HG03521 (cell line): ENCODE measurements around the gene MAPRE3.

Source experiments
- ATAC-seq: cut with Tn5 transposase; IDR thresholded peaks from one replicate; pipeline ENCODE4 v1.9.1; 2021; ENCODE audit warnings: mild to moderate bottlenecking, moderate library complexity; ENCODE audit not compliant: unreplicated experiment

MAPRE3 gene

DNA sequence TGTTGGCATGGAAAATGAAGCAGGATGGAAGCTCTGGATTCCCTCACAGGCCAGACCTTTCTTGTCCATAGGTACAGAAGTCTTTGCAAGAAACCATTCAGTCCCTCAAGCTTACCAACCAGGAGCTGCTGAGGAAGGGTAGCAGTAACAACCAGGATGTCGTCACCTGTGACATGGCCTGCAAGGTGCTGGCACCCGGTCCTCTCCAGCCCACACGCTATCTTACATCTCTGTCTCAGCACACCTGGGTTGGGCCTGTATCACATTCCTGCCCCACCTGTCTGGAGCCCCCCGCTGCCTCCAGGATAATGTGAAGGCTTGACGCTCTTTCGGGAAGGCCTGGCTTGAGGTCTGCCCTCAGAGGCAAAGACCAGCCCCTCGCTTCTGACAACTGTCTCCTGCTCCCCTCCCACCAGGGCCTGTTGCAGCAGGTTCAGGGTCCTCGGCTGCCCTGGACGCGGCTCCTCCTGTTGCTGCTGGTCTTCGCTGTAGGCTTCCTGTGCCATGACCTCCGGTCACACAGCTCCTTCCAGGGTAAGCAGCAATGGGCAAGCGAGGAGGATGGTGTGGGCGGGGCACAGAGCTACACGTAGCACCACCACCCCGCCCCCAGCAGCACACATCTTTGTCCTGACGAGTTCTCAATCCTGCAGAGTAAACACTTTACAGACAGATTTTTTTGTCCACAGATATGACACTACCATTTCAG, 68.3 kb downstream of the MAPRE3 start:
- ATAC-seq, result no peak

DNA sequence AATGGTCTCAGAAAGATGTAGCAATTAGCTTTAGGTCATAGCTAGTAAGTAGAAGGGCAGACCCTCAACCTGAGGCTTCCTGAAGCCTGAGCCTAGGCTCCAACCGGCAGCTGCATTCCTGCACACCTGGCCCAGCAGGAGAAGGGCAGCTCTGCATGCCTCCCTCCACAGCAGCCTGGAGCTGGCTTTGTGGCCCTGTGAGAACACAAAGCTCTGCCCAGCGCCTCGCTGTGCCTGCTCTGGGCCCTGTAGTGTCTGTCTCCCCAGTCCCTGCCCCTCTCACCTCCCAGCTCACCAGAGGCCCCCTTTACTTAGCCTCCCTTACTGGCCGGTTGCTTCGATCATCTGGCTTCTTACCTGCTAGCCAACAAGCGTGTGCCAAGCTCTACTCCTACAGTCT, 69.0 kb downstream of the MAPRE3 start:
- ATAC-seq, result no peak

DNA sequence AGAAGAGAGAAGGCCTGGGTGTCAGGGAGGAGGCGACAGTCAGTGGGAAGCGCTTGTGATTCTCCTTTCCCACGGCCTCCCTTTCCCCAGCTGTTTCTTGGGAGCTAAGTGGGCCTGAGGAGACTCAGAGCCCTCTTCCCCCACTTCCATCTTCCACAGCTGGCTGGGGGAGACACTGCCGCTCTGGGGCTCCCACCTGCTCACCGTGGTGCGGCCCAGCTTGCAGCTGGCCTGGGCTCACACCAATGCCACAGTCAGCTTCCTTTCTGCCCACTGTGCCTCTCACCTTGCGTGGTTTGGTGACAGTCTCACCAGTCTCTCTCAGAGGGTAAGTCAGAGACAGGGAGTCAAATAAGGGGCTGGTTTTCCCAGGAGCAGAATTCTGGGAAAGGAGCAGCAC, 69.4 kb downstream of the MAPRE3 start:
- ATAC-seq, result no peak

DNA sequence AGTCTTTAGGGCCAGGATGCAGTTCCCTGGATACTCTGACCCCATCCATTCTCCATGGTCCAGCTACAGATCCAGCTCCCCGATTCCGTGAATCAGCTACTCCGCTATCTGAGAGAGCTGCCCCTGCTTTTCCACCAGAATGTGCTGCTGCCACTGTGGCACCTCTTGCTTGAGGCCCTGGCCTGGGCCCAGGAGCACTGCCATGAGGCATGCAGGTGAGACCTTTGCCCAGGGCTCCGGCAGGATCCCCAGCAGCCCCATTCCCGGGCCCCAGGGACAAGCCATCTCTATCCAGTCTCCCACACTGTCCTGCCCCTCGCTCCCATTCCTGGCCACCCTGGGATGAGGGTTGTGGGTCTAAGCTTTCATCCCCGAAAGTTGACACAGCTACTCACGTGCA, 69.8 kb downstream of the MAPRE3 start:
- no peak for ATAC-seq

DNA sequence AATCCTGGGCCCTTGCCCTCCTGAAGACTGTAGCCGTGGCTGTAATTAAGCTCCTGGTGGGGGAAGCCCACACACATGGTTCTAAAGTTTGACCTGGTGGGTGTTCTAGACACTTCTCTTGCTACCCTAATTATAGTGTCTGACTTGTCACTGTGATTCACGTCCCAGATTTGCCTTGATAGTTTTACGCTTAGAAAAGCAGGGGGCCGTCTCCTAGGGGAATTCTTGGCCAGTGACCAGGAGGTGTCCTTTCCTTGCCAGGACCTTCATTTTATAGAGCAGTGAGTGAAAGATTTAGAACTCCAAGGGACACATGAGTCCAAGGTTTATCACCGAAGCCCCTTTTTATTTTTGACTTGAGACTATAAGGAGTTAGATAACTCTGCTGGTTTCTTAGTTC, 71.3 kb downstream of the MAPRE3 start:
- no peak for ATAC-seq

DNA sequence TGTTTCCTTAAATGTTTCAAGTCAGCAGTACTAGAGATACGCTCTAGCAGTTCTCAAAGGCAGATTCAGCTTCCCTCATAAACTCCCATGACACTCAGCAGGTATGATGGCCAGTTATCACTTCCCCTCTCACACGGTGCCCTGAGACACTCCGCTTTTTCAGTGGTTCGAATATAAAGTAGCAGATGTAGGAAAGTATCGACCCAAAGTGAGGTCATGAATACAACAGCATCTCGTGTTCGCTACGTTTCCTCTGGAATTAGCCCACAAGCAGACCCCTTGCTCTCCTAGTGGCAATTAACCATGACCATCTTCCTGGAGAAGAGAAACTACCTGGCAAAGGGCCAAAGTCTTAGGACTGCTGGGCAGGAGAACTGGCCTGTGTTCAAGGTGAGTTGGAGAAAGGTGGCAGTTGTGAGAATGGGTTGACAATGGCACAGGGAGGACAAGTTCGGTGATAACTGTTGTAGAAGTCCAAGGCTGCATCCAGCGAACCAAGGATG, 71.8 kb downstream of the MAPRE3 start:
- ATAC-seq, result peak; percentile 50

DNA sequence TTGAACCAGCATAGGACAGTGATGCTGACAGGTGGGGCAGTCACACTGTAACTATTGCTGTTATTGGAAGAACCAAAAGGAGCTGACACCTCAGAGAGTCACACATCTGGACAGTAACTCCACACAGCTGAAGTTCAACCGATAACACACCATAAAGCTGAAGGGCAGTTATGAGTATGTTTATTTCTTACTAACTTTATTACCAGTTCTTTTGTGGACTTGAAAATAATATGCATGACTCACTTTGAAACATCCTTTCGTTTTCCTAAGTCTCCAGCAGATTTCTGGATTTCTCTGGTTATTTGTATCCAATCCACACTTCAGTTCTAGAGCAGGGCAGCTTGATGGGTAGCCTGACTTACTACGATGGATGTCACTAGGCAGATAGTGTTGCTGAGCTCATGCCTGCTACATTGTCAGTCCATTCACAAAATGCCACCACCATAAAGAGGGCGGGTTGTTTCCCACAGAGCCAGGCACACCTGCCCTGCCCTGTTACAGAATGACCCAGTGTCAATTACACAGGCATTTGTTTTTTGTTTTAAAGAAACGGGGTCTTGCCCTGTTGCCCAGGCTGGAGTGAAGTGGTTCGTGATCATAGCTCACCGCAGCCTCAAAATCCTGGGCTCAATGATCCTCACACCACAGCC, 72.7 kb downstream of the MAPRE3 start:
- no peak for ATAC-seq

DNA sequence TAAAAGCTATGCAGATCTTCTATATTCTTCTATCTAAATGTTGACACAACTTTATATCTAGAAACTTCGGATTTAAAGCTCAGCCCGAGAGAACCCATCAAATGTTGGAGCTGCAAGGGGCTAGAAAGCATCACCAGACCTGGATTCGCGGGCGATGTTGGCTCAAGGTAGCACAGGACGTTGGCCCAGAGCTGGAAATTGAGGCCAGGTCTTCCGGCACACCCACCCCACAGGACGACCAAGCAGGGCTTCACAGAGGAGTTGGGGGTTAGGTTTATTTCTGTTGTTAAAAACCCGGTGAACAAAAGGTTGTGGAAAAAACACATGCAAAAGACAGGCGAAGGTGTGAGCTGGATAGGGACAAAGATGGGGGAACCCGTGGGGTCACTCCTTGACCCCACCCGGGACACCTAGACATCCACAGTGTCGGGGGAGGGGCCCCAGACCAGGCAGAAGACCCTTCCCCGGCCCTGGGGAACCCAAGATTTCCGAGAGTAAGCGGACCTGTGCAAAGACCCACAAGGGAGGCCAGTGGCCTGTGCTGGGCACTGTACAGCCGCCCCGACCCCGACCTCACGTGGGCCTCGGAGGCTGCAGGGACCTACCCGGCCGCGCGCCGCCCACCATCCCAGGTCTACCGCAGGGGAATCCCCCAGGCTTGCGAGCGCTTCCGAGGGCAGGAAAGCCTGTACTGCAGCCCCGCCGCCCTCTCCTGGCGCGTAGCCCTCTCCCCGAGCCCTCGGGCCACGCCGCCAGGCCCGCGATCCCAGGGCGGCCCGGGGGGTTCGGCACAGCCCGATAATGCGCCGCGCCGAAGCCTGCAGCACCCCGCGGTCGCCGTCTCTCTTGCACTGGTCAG, 79.2 kb downstream of the MAPRE3 start:
- no peak for ATAC-seq

DNA sequence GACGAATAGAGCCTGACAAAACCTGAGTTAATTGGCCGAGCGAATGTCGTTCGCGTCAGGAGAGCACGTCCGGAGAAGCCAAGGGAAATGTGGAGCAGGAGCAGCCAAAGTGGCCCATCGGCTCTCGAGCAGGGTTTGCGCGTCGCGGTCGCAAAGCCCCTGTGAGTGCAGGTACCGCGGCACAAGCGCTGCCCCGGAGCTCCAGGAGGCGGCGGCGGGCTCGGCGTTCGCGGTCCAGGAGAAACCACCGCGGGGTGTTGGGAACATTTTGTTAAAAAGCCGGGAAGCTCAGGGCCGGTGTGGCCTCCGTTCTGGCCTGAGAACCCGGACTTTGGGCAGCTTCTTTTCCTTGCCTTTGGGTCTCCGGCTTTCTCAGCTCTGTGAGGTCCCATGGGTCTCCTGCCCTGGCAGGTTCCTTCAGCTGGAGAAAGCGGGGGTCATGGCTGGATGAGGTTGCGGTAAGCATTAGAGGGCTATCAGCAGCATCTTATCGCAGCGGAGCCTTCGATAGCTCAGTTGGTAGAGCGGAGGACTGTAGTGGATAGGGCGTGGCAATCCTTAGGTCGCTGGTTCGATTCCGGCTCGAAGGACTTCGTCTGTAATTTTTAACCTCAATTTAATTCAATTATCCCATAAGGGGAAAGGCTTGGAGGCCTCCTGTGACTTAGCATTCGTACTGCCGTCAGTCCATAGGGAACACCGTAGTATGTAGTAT, 80.0 kb downstream of the MAPRE3 start:
- peak; percentile 41 for ATAC-seq

DNA sequence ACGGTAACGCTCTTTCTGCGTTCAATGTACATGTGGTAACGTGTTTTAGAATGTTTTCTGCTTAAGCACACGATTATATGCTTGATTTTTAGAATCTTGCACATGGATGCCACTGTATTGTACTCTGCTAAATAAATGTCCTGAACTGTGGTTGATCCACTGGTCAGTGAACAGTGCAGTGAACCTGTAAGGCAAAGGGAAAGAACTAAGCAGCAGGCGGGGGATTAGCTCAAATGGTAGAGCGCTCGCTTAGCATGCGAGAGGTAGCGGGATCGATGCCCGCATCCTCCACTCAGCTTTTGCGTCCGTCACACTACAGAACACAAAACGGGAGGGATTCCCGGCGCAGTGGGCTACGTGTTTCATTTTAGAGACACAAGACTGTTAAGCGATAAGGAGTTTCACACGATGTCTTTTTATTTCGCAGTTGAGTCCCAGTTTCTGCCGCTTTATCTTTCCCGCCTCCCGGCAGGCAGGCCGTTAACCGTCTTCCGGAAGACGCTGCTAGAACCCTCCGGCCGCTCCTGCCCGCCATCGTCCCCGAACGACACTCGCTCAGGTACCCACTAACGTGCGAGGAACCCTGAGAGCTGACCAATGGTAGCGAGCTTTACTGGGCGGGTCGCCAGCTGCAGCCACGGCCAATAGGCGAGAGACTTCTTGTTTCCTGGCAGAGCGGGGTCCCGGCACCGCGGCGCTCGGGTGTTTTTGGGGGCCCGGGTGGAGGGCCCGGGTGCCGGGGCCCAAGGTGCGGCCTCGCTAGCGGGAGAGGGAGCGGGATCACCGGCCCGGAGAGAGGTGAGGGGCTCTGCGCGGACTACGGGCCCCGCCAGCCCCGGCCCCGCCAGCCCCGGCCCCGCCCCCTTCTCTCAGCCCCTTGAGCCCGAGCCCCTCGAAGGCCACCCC, 80.8 kb downstream of the MAPRE3 start, which contains the start of gene AGBL5:
TSS of gene AGBL5 (plus strand) at position 673 of the 906 bp plus-strand sequence. CDS start 1,291 bp downstream, outside the sequence.
- peak; percentile 68 for ATAC-seq

DNA sequence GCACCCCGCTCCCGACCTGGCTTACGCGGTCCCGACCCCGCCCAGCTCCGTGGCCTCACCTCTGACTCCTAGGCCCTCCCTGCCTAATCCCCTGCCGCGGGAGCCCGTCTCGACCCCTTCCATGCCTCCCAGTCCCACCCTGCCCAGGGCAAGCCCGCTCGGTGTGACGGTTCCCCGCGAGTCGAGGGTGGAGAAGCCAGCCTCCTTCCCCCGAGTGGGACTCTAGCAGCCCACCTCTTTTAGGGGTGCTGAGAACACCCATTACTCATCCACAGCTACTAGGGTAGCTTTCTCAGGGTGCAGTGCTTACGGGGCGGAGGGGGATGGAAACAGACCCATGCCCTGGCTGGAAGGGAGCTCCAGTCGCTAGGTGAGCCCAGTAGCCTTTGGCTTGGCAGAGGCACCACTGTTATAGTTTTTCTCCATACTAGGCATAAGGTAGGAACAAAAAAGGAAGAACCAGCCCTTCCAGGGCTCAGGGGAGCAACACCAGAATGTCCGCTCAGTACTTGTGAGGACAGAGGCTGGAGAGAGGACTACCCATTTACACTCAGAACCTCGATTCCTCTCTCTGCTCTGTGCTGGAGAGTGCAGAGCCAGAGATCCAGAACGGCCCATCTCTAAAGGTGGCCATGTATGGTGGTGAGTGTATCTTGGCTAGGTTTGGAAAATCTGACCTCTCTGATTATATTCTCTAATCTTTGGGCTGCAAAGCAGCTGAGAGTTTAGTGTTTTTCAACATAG, 81.6 kb downstream of the MAPRE3 start:
- no peak for ATAC-seq

DNA sequence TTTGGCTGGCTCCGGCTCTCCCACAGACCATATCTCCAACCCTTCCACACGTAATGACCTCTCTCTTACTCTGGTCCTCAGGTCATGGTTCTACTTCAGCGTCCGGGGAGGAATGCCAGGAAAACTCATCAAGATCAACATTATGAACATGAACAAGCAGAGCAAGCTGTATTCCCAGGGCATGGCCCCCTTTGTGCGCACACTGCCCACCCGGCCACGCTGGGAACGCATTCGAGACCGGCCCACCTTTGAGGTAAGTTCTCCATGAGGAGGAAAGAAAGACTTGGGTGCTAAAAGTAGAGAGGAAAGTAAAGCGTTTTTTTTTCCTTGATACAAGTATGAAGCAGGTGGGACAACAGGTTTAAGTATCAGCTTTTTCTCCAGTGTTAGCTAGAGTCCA, 82.9 kb downstream of the MAPRE3 start:
- ATAC-seq, result no peak

DNA sequence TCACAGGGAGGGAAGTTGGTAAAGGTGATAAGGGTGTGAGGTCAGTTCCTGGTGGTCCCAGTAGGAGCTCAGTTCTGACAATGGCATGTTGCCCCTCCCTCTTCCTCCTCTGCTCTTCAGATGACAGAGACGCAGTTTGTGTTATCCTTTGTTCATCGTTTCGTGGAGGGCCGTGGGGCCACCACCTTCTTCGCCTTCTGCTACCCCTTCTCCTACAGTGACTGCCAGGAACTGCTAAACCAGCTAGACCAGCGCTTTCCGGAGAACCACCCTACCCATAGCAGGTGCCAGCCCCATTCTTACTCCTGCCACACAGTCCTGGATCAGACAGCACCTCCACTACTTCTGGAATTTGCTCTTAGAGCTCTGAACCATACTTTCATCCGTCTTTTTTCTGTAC, 83.3 kb downstream of the MAPRE3 start:
- no peak for ATAC-seq

DNA sequence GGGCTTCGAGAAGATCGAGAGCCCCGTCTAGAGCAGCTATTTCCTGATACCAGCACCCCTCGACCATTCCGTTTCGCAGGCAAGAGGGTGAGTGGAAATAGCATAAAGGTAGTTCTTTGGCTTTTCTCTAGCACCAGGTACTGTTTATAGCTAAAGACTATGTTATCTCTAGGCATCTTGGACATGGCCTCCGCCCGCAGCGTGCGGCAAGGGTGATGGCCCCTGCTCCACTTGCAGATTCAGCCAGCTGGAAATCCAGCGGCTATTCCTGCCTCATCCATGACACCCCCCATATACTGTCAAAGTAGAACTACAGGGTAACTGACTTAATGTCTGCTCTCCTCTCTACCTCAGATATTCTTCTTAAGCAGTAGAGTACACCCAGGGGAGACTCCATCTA, 84.3 kb downstream of the MAPRE3 start:
- ATAC-seq, result no peak

DNA sequence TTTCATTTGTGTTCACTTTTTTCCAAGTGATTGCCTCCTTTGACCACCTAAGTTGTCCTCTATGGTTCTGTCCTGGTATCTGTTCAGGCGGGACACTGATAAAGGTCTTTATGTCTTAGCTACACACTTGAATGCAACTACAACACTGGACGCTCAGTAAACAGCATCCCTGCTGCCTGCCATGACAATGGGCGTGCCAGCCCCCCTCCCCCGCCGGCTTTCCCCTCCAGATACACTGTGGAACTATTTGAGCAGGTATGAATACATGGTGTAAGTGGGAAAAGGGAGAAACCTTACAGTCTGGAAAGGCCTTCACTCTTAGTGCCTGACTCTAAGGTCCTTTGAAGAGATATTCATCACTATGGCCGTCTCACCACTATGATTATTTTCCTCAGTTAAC, 86.7 kb downstream of the MAPRE3 start:
- no peak for ATAC-seq

DNA sequence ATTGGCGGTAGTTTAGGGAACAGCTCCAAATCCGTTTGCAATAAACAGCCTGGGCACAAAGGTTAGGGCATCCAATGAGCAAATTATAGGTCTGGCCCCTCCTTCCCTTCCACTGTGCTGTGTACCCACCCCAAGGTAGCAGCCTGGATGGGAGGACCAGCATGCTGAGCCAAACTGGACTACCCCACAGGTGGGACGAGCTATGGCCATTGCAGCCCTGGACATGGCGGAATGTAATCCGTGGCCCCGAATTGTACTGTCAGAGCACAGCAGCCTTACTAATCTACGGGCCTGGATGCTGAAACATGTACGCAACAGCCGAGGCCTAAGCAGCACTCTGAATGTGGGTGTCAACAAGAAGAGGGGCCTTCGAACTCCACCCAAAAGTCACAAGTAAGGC, 87.8 kb downstream of the MAPRE3 start:
- no peak for ATAC-seq

DNA sequence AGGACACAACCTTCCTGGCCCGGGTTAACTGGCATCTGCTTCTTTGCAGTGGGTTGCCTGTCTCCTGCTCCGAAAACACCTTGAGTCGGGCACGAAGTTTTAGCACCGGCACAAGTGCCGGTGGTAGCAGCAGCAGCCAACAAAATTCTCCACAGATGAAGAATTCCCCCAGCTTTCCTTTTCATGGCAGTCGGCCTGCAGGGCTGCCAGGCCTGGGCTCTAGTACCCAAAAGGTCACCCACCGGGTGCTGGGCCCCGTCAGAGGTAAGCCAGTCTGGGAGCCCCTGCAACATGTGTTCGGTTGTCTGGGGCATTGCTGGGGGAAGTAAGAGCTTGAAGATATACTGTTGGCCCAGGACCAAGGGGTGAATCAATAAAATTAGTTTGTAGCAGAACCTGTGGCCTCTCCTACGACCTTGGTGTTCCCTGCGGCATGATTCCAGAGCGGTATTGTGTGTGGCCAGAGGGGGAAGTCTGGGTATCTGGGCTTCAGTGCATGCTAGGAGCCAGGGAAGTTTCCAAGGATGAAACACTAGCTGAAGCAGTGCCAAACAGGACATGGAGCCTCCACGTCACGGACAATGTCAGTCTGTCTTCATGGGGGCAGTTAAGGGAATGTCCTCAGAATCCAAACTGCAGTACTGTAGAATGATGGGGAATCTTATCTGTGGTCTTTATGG, 88.8 kb downstream of the MAPRE3 start:
- no peak for ATAC-seq

DNA sequence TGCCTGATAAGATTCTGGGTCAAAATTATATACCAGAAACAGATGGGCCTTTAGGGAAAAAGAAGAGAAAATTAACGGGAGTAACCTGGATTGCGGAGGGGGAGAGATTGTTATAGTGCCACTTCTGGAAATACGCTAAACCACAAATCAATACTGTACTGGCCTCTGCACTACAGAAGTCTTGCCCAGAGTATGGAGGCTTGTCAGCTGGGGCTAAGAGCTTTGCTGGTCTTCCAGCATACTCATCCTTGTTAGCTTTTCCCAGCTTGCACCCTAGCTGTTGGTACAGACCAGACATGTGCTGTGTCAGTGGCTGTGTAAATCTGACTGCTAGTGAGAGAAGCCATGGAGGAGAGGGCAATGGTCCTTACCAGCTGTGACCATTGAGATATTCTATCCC, 89.9 kb downstream of the MAPRE3 start:
- ATAC-seq, result no peak

DNA sequence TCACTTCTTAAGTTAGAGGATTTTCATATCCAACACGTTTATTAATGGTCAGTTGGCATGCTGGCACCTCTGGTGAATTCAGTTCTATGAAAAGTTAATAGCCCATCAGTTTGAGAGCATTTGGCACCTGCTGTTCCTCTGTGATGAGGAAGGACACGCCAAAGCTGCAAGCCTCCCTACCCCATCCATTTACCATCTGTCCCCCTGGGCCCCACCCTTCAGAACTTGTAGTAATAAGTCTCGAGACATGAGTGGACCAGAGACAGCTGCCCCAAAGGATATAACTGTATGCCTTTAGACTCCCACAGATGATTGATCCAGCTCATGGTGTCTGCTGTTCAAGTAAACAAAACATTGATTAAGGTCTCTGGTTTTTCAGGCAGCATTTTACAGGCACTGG, 94.7 kb downstream of the MAPRE3 start:
- no peak for ATAC-seq
